Stimulated activated CD8-positive, alpha-beta memory T cell treated with anti-CD3 and anti-CD28 coated beads, Interleukin-15, amount 100 ng/mL, for 24 hours (primary cell): ENCODE data around the gene C19orf47.
"Not testable (repeated sequence)": the region's sequence is repeated elsewhere in the genome, so short reads cannot be mapped to it uniquely, and the experiment has no call there.

Source experiments
- DNase-seq: peaks from one replicate; pipeline ENCODE4 v3.0.0-alpha.2; 2020; ENCODE audit warnings: low read depth

Gene C19orf47

GRCh38 chr19:40348961-40349507, 837 bp upstream of the C19orf47 start:
- DNase-seq = no peak

- DNase-seq = no peak
These were observed 3.8 kb downstream of the C19orf47 start for GRCh38 chr19:40344422-40344821.

GRCh38 chr19:40342644-40343311, 5.4 kb downstream of the C19orf47 start:
- no peak for DNase-seq

- no peak for DNase-seq
These were observed 6.4 kb downstream of the C19orf47 start for GRCh38 chr19:40341601-40342482.

GRCh38 chr19:40339018-40339728, 9.0 kb downstream of the C19orf47 start:
- no peak for DNase-seq

GRCh38 chr19:40337594-40337993, 10.6 kb downstream of the C19orf47 start:
- no peak for DNase-seq

- DNase-seq = no peak
These were observed 11.1 kb downstream of the C19orf47 start for GRCh38 chr19:40337107-40337506.

- DNase-seq = no peak
These were observed 11.6 kb downstream of the C19orf47 start for GRCh38 chr19:40336601-40336900.

GRCh38 chr19:40335855-40336600, 12.2 kb downstream of the C19orf47 start:
- DNase-seq = no peak

- no peak for DNase-seq
These were observed 13.1 kb downstream of the C19orf47 start for GRCh38 chr19:40335101-40335500.

- not testable (repeated sequence) for DNase-seq
These were observed 15.1 kb downstream of the C19orf47 start for GRCh38 chr19:40333083-40333482.

- no peak for DNase-seq
These were observed 15.5 kb downstream of the C19orf47 start for GRCh38 chr19:40332669-40333068.

- DNase-seq = no peak
These were observed 17.1 kb downstream of the C19orf47 start for GRCh38 chr19:40331052-40331451.

GRCh38 chr19:40326201-40326600, 22.0 kb downstream of the C19orf47 start:
- DNase-seq = no peak

GRCh38 chr19:40323705-40324104, 24.5 kb downstream of the C19orf47 start:
- DNase-seq = no peak

- DNase-seq = no peak
These were observed 25.1 kb downstream of the C19orf47 start for GRCh38 chr19:40322951-40323615.

GRCh38 chr19:40322271-40322610, 26.0 kb downstream of the C19orf47 start:
- no peak for DNase-seq

GRCh38 chr19:40321566-40322270, 26.5 kb downstream of the C19orf47 start:
- no peak for DNase-seq

- DNase-seq = no peak
These were observed 27.1 kb downstream of the C19orf47 start for GRCh38 chr19:40321076-40321475.

- DNase-seq = no peak
These were observed 27.6 kb downstream of the C19orf47 start for GRCh38 chr19:40320558-40320935.

- no peak for DNase-seq
These were observed 30.9 kb downstream of the C19orf47 start for GRCh38 chr19:40317338-40317737.
